GM12874 (cell line): Measurements from ENCODE around the gene PSMC5.
A peak's percentile ranks its signal among the peaks of the same experiment; 100 is the strongest.

Experiments
- CTCF ChIP-seq: IDR thresholded peaks from 2 replicates; pipeline ENCODE4 v1.5.1; 2011; ENCODE audit warnings: low read depth, mild to moderate bottlenecking, control low read depth, low read length, moderate library complexity; ENCODE audit not compliant: insufficient read depth

The PSMC5 gene

GRCh38 chr17:63831505-63831904, 4.3 kb downstream of the PSMC5 start:
- TF ChIP-seq CTCF = no peak

GRCh38 chr17:63832014-63832413, 4.8 kb downstream of the PSMC5 start:
- TF ChIP-seq CTCF = no peak

- no peak for TF ChIP-seq CTCF
These were observed 5.2 kb downstream of the PSMC5 start for GRCh38 chr17:63832455-63832854.

GRCh38 chr17:63833026-63833740, 6.0 kb downstream of the PSMC5 start:
- no peak for TF ChIP-seq CTCF

GRCh38 chr17:63833741-63834373, 6.6 kb downstream of the PSMC5 start:
- no peak for TF ChIP-seq CTCF

GRCh38 chr17:63834431-63835166, 7.4 kb downstream of the PSMC5 start:
- TF ChIP-seq CTCF = peak; percentile 72

GRCh38 chr17:63835167-63835720, 8.0 kb downstream of the PSMC5 start:
- no peak for TF ChIP-seq CTCF
